SK-MEL-5 (cell line): ENCODE measurements around the gene COMMD4. TPM values are rescaled to one million over a fixed set of nuclear protein-coding genes. Genes with fewer than 3 reads are reported as not detected.

Experiments used
- DNase-seq: peaks from one replicate; pipeline ENCODE4 v3.0.0-alpha.2; 2016; ENCODE audit warnings: low read depth, low spot score
- in situ Hi-C: cut with HindIII; loops from 2 replicates; pipeline ENCODE4 v1.10.0; 2016; ENCODE audit warnings: low sequenced_read_pairs, high pct_unique_total_duplicates, low pct_unique_long_range_greater_than_20kb
- total RNA-seq: library from RNA; depleted of rRNA; stranded (reverse); fragments of >200 nt; shearing (Covaris generic); gene quantifications from 2 replicates; pipeline ENCODE4 v1.2.3, GENCODE V29; 2014

Gene COMMD4
- total RNA-seq, 1 experiment from 2014 or later: 149 TPM

DNA sequence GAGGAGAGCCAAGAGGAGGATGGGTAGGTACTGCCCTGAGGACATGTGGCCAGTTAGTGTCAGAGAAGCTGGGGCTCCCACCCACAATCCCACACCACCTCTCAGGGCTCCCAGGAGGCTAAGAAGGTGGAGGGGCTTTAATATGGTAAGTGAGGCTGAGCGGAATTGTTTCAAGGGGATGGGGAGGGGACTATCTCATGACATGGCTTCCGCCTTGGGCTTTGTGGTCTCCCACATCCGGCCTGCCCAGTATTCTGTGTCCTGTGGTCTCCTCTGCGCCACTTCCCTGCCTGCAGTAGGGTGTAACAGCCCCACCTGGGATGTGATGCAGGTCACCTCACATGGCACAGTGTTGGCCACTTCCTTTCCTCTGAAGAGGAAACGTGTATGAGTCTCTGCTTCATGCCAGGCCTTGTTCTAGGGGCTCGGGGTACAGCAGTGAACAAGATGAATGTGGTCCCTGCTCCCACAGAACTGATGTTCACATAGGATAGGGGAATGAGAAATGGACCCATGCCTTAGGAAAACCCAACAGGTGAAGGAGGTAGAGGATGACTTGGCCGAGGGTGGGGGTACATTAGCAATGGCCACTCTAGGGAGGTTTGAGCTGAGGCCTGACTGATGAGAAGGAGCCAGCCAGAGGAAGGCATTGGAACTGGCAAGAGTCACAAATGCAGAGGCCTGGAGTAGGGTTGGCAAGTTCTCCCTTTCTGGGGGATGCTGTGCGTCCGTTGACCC lies 14.2 kb downstream of the COMMD4 start:
- no peak for DNase-seq
- in situ Hi-C loops: no loop called here

DNA sequence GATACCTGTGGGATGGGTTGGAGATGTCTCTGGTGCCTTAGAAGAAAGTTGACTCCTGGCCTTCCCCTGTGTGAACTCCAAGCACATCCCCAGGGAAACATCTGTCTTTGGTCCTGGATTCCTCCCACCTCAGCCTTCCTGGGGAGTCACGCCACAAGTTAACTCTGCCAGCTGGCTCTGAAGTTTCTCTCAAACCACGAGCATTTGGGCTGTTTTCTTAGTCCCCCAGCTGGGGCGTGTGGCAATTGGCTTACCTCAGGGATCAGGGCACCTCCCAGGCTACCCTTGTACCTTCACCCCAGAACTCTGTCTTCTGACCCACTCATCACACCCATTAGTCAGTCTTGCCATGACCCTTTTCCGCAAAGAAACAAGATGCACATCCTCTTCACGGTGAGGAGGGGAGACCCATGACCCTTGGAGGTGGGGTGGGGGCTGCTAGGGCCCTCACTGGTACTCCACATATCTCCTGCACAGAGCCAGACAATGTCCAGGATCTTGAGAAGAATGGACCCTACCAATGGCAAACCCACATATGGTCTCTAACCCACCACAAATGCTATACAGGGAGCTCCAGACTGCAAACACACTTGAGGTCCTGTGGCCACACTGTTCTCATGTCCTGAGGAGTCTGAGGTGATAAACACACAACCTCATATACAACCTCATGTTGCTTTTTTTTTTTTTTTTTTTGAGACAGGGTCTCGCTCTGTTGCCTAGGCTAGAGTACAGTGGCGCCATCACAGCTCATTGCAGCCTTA lies 14.9 kb downstream of the COMMD4 start:
- in situ Hi-C loops: no loop called here
- no peak for DNase-seq

DNA sequence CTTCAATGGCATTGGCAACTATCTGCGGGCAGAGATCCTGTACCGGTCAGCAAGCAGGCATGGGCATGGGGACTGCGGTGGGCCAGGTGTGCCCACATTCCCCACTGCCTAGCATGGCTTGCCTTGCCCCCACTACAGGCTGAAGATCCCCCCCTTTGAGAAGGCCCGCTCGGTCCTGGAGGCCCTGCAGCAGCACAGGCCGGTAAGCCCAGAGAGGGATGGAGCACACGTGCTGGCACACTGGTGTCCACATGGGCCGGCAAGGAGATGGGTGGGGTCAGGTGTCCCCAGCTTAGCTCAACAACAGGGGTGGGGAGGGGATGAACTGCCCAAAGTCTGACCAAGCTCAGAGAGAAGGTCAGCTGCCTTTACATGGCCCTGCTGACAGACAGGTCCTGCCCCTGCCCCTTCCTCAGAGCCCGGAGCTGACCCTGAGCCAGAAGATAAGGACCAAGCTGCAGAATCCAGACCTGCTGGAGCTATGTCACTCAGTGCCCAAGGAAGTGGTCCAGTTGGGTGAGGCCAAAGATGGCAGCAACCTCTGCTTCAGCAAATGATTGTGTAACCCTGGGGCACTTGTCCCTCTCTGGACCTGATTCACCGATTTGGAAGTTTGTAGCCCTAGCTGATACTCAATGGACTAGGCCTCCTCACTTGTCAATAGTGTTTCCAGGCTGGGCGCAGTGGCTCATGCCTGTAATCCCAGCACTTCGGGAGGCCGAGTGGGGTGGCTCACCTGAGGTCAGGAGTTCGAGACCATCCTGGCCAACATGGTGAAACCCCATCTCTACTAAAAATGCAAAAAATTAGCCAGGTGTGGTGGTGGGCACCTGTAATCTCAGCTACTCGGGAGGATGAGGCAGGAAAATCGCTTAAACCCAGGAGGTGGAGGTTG lies 16.6 kb downstream of the COMMD4 start:
- in situ Hi-C loops: no loop called here
- no peak for DNase-seq

DNA sequence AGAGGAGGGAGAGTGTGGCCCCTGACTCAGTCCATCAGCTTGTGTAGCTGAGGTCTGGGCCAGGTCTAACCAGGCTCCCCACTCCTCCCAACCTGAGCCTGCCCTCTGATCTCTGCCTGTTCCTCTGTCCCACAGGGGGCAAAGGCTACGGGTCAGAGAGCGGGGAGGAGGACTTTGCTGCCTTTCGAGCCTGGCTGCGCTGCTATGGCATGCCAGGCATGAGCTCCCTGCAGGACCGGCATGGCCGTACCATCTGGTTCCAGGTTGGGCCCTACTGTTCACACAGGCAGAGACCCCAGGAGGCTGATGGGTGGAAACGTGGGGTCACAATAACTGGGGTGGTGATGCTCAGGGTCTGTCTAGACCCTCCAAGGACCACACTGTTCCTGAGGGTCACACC lies 17.7 kb downstream of the COMMD4 start:
- in situ Hi-C loops: no loop called here
- DNase-seq: no peak

DNA sequence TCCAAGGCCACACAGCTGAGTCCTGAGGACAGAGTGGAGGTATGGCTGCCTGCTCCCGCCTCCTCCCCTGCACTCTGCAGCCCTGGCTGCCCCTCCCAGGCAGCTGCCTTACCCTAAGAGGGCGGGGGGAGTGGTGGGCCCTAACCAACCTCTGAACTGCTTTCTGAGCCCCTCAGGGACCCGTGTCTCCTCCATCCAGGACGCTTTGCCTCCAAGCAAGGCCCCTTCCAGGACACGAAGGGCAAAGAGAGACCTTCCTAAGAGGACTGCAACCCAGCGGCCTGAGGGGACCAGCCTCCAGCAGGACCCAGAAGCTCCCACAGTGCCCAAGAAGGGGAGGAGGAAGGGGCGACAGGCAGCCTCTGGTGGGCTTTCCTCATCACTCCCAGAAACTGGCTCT lies 18.6 kb downstream of the COMMD4 start:
- in situ Hi-C loops: no loop called here
- no peak for DNase-seq

DNA sequence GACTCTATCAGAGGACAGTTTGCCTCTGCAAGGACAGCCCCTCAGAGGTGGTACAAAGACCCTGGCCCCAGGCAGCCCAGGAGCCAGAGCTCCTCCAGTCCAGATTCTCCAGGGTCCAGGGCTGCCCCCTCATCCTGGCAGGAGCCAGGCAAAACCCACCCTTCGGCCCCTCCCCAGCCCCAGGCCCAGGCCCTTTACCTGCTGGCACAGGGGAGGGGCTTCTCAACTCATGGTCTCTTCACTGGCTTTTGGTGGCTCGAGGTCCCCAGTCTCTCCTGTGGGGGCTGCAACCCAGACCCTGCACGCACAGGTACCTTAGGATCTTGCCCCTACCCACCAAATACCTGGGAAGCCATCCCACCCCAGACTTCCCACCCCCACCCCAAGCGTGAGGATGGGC lies 19.5 kb downstream of the COMMD4 start:
- in situ Hi-C loops: no loop called here
- DNase-seq: no peak

DNA sequence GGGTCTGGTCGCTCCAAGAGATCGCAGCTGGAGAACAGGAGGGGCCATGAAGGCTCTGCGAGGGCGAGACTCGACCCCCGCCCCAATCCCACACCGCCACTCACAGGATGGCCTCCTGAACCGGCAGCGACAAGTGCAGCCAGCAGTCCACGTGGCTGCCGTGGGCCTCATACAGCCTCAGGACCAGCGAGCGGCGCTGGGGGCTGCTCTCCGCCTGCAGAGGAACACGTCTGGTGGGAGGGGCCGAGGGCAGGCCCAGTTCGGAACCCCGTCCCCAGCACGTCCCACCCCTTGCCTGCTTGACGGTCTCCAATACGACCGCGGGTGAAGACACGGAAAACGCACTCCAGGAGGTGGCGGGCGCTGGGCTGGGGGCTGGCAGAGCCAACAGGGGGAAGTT lies 20.1 kb downstream of the COMMD4 start:
- in situ Hi-C loops: no loop called here
- DNase-seq: no peak

DNA sequence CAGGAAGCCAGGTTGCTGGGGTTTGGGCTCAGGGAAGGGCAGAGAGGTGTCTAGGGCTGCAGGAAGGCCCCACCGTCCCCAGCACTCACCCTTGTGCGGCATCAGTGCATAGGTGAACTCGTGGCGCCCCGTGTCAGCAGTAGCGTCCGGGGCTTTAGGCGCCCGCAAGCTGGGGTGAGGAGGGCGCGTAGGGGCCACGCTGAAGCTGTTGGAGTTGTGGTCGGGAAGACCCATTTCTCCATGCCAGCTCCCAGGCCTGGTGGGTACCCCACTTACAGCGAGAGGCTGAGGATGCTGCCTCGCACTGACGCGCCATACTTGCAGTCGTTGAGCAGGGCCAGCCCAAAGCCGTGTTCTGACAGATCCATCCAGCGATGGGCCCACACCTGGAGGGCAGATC lies 20.7 kb downstream of the COMMD4 start:
- DNase-seq: no peak
- in situ Hi-C loops: no loop called here

DNA sequence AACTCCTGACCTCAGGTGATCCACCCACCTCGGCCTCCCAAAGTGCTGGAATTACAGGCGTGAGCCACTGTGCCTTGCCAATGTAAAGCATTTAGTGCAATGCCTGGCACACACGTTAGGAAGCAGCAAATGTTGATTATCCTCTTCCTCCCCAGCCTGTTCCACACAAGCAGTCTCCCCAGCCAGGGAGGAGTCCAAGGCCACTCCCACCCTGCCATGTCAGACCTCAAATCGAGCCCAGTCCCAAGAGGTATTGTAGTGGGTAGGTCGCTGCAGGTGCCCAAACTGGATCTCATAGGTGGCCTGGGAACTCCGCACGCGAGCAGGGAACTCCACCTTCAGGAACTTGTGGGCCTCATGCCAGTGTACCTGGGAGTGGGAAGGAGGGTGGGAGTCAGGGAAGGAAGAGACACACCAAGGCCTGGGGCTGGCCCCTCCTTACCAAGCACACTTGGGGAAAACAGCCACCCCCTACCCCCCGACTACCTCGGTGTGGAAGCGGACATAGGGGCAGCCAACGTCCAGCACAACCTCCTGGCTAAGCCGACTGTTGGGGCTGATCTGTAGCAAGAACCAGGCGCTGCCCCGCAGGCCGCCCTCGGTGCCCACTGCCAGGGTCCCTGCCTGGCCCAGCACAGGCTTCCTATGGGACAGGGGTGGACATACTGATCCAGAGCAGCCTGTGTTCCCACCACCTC lies 22.3 kb downstream of the COMMD4 start:
- in situ Hi-C loops: no loop called here
- no peak for DNase-seq

DNA sequence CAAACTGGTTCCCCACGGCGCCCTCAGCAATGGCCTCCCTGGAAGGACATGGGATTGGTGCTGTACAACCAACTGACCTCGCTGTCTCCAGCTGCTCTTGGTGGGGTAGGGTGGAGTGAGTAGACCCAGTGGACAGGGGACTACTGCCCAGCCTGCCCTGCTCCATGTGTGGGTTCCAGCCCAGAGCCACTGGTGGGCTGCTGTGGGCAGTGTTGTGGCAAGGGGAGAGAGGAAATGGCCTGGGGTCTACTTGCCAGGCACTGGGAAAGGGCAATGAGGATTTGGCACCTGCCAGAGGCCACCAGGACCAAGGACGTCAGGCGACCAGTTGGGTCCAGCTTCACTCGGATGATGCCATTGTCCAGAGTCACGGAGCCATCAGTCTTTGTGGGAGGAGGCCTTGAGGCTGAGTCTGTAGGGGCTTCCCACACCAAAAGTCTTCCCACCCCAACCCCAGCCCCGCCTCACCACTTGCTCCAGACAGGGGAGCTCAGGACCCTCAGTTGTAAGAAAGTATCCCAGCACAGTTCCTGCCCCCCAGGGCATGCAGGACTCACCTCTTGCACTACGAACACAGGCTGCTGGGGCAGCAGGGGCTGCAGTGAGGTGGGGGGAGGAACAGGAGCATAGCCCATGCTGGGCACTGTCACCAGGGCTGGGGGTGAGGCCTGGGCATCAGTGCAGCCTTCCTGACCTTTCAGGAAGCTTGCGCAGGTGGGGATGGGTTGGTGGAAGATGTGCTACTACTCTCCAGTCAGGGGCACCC lies 23.1 kb downstream of the COMMD4 start:
- in situ Hi-C loops: no loop called here
- DNase-seq: no peak

DNA sequence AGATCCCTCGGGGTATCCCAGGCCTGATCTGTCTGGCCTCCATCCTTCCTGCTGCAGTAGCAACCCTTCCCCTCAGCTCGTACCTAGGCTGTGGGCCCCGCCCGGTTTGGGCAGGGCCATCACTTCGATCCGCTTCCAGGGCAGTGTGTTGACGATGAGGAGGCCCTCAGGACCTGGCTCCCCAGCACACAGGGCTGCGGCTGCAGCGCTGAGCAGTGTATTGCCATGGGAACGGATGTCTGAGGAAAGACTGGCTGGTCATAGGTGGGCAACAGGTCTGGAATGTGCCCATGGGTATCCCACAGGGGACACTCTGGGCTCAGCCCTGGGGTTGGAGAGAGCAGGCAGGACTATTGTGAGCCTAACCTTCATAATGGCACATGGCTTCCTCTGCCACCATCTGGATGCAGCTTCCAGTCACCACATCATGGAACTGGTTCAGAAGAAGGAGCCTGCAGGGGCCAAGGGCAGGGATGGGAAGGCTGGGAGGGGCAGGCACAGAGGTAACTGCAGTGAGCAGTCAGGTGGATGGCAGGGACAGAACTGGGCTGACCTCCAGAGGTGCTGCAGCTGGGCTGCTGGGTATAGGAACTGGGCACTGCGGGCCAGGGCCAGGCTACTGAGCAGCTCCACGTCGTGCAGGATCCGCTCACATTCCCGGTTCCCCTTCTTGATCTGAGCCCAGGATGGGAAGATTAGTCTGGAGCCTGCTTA lies 23.8 kb downstream of the COMMD4 start:
- in situ Hi-C loops: no loop called here

DNA sequence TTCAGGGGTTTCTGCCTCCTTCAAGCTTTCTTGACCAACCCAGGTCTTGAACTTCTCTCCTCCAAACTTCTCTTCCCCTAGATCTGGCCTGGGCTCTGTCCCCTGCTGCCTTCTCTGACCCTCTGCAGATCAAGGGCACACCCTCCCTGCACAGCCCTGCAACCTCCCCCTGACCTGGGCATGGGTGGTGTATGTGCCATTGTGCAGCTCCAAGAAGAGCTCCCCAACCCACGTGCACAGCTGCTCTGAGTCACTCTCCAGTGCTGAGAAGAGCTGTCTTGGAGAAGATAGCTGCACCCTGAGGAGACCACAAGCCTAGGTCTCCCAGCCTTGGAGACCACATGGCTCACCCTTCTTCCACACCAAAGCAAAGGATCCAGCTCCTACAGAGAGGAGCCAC lies 24.5 kb downstream of the COMMD4 start:
- in situ Hi-C loops: no loop called here
- no peak for DNase-seq

More for the DNA sequence above, 23.8 kb downstream of the COMMD4 start:
- no peak for DNase-seq

DNA sequence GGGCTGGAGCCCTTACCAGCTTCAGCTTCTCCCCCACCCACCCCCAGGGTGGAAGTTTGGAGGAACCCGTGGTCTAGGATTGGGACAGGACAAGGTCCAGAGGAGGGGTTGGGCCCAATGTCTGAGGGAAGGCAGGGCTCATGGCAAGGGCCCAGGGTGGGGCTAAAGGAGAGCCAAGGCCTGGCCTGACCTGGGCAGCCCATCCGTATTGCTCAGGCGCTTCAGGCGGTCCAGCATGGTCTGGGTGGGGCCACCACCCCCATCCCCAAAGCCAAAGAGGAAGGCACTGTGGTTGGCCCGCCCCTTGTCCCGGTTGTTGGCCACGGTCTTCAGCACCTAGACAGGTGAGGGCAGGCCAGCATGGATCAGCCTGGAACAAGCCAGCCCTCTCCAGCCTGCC lies 25.0 kb downstream of the COMMD4 start:
- in situ Hi-C loops: no loop called here
- no peak for DNase-seq

DNA sequence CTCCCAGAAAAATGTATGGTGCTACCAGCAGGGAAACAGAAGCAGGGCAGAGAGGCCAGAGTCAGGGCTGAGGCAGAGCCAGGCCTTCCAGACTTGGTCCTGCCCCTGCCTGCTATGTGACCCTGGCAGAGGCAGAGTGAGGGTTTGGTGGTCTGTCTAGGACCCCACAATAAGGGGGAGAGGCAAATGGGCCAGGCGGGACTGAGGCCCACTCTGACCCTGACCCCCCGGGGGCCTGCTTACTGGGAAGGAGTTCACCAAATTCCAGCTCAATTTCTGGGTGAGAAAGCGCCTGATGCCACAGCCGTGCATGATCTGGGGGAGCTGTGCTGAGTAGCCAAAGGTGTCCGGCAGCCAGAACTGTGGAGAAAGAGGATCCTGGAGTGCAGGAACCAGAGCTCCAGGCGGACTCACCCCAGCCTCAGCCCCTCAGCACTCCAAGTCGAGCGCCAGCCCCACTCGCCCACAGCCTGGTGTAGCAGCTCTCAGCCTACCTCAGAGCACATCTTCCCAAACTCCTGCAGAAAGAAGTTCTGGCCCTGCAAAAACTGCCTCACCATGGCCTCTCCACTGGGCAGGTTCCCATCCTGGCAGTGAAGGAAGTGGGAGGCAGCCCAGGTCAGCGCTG lies 25.6 kb downstream of the COMMD4 start:
- in situ Hi-C loops: no loop called here
- DNase-seq: no peak

DNA sequence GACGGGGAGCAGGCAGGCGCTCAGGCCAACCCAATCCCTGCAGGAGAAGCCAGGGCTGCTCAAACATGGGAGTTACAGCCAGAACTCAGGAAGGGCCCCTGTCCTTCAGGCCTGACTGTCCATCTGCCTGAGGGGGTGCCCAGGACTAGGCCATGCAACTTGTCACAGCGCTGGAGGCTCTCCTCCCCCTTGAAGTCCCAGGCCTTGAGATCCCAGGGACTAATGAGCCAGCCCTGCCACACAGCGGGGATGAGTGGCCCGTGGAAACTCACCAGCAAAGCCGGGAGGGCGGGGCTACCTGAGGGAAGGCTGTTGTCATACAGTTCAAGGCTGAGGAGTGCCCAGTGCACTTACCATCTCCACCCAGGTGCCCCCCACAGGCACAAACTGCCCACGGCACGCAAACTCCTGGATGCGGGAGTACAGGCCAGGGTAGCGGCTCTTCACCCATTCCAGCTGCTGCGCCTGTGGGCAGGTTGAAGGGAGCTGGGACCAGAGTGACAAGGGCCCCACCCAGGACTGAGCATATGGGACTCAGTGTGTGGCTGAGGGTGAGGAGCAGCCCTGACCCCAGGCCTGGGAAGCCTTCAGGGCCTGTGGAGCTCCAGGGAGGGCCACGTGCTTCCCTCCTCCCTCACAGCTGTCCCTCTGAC lies 26.3 kb downstream of the COMMD4 start:
- in situ Hi-C loops: no loop called here
- no peak for DNase-seq
